ENCODE results near the gene ALDH1A2.

GRCh38 chr15:58046467-58046866, 19.0 kb downstream of the ALDH1A2 start:
- TF ChIP-seq CTCF (IDR thresholded peaks at IDR 0.05) (no peak), POLR2A (IDR thresholded peaks at IDR 0.05) (no peak), POLR2AphosphoS5 (IDR thresholded peaks at IDR 0.05; ENCODE audit: insufficient read depth in 1 of 2, low read depth in 1 of 2) (no peak)
